Rectal smooth muscle tissue (tissue), 1 donor: ENCODE measurements around the gene SPAG9.

Experiments
- H3K27ac ChIP-seq: one replicate; pipeline ENCODE4 v1.7.0; 2013; ENCODE audit warnings: low read depth, low read length, inconsistent platforms
- H3K27me3 ChIP-seq: one replicate; pipeline ENCODE4 v1.7.0; 2013; ENCODE audit warnings: low read length; ENCODE audit not compliant: control insufficient read depth, insufficient read depth
- H3K36me3 ChIP-seq: one replicate; pipeline ENCODE4 v1.7.0; 2013; ENCODE audit warnings: low read length; ENCODE audit not compliant: control insufficient read depth, insufficient read depth
- H3K4me1 ChIP-seq: one replicate; pipeline ENCODE4 v1.7.0; 2013; ENCODE audit warnings: low read length; ENCODE audit not compliant: control insufficient read depth, insufficient read depth
- H3K4me3 ChIP-seq: one replicate; pipeline ENCODE4 v1.7.0; 2013; ENCODE audit warnings: low read length
- H3K9ac ChIP-seq: one replicate; pipeline ENCODE4 v1.7.0; 2013; ENCODE audit warnings: low read length

SPAG9 gene

GRCh38 chr17:50925296-50925891 is 195.3 kb downstream of the SPAG9 start:
- no peaks in the 10 kb centered on the region for H3K36me3 ChIP-seq
- H3K27ac ChIP-seq, result no peak overlapping the region
- no peak overlapping the region for H3K9ac ChIP-seq
- H3K4me3 ChIP-seq, result no peak overlapping the region
- no peaks in the 10 kb centered on the region for H3K27me3 ChIP-seq
- H3K4me1 ChIP-seq, result peaks cover 10% of the 10 kb centered on the region

- H3K27ac ChIP-seq, result no peak overlapping the region
- H3K9ac ChIP-seq, result no peak overlapping the region
- H3K4me3 ChIP-seq, result no peak overlapping the region
- peaks cover 8% of the 10 kb centered on the region for H3K4me1 ChIP-seq
- no peaks in the 10 kb centered on the region for H3K36me3 ChIP-seq
- H3K27me3 ChIP-seq, result no peaks in the 10 kb centered on the region
Observed at GRCh38 chr17:50924800-50925199, 195.9 kb downstream of the SPAG9 start.

GRCh38 chr17:50924300-50924699 is 196.4 kb downstream of the SPAG9 start:
- H3K36me3 ChIP-seq, result no peaks in the 10 kb centered on the region
- no peaks in the 10 kb centered on the region for H3K27me3 ChIP-seq
- H3K4me3 ChIP-seq, result no peak overlapping the region
- H3K9ac ChIP-seq, result peak overlapping the region; percentile 4
- peaks cover 10% of the 10 kb centered on the region for H3K4me1 ChIP-seq
- no peak overlapping the region for H3K27ac ChIP-seq

GRCh38 chr17:50923611-50924010 is 197.1 kb downstream of the SPAG9 start:
- Histone ChIP-seq H3K4me1 (peaks cover 15% of the 10 kb centered on the region), H3K36me3 (no peaks in the 10 kb centered on the region), H3K27me3 (no peaks in the 10 kb centered on the region), H3K4me3 (no peak overlapping the region), H3K27ac (no peak overlapping the region), H3K9ac (no peak overlapping the region)

- peaks cover 19% of the 10 kb centered on the region for H3K4me1 ChIP-seq
- H3K36me3 ChIP-seq, result no peaks in the 10 kb centered on the region
- H3K27ac ChIP-seq, result no peak overlapping the region
- no peak overlapping the region for H3K4me3 ChIP-seq
- H3K27me3 ChIP-seq, result no peaks in the 10 kb centered on the region
- no peak overlapping the region for H3K9ac ChIP-seq
Observed at GRCh38 chr17:50922721-50923405, 197.8 kb downstream of the SPAG9 start.

- Histone ChIP-seq H3K36me3 (no peaks in the 10 kb centered on the region), H3K4me1 (peaks cover 19% of the 10 kb centered on the region), H3K27ac (no peak overlapping the region), H3K9ac (no peak overlapping the region), H3K27me3 (no peaks in the 10 kb centered on the region), H3K4me3 (no peak overlapping the region)
Observed at GRCh38 chr17:50922107-50922506, 198.6 kb downstream of the SPAG9 start.

GRCh38 chr17:50920891-50921586 is 199.6 kb downstream of the SPAG9 start:
- Histone ChIP-seq H3K27ac (peak overlapping the region; percentile 96), H3K4me1 (peaks cover 19% of the 10 kb centered on the region), H3K9ac (peak overlapping the region; percentile 8), H3K36me3 (no peaks in the 10 kb centered on the region), H3K4me3 (no peak overlapping the region), H3K27me3 (no peaks in the 10 kb centered on the region)

GRCh38 chr17:50920041-50920410 is 200.6 kb downstream of the SPAG9 start:
- no peaks in the 10 kb centered on the region for H3K27me3 ChIP-seq
- H3K36me3 ChIP-seq, result no peaks in the 10 kb centered on the region
- H3K4me3 ChIP-seq, result peak overlapping the region; percentile 45
- H3K27ac ChIP-seq, result peak overlapping the region; percentile 96
- H3K9ac ChIP-seq, result peak overlapping the region; percentile 2
- H3K4me1 ChIP-seq, result peaks cover 19% of the 10 kb centered on the region

GRCh38 chr17:50919321-50920040 is 201.2 kb downstream of the SPAG9 start:
- H3K4me3 ChIP-seq, result peak overlapping the region; percentile 45
- no peaks in the 10 kb centered on the region for H3K27me3 ChIP-seq
- peak overlapping the region; percentile 12 for H3K9ac ChIP-seq
- H3K36me3 ChIP-seq, result no peaks in the 10 kb centered on the region
- peak overlapping the region; percentile 96 for H3K27ac ChIP-seq
- H3K4me1 ChIP-seq, result peaks cover 19% of the 10 kb centered on the region

- Histone ChIP-seq H3K9ac (peak overlapping the region; percentile 12), H3K27me3 (no peaks in the 10 kb centered on the region), H3K4me3 (peak overlapping the region; percentile 1), H3K4me1 (peaks cover 19% of the 10 kb centered on the region), H3K27ac (peak overlapping the region; percentile 96), H3K36me3 (no peaks in the 10 kb centered on the region)
Observed at GRCh38 chr17:50918933-50919296, 201.8 kb downstream of the SPAG9 start.

- H3K27me3 ChIP-seq, result no peaks in the 10 kb centered on the region
- peak overlapping the region; percentile 96 for H3K27ac ChIP-seq
- H3K36me3 ChIP-seq, result no peaks in the 10 kb centered on the region
- H3K9ac ChIP-seq, result peak overlapping the region; percentile 12
- H3K4me1 ChIP-seq, result peaks cover 19% of the 10 kb centered on the region
- no peak overlapping the region for H3K4me3 ChIP-seq
Observed at GRCh38 chr17:50918071-50918932, 202.4 kb downstream of the SPAG9 start.

GRCh38 chr17:50917418-50917743 is 203.3 kb downstream of the SPAG9 start:
- no peak overlapping the region for H3K9ac ChIP-seq
- H3K27ac ChIP-seq, result no peak overlapping the region
- H3K27me3 ChIP-seq, result no peaks in the 10 kb centered on the region
- no peak overlapping the region for H3K4me3 ChIP-seq
- H3K36me3 ChIP-seq, result no peaks in the 10 kb centered on the region
- H3K4me1 ChIP-seq, result peaks cover 19% of the 10 kb centered on the region
